A549 treated with DMSO at 1 μM for 4 hours (cell line): ENCODE data around the gene LRRC75A. TPM values are rescaled to one million over a fixed set of nuclear protein-coding genes. Genes with fewer than 3 reads are reported as not detected.

Experiments
- total RNA-seq: library from RNA; stranded (reverse); fragments of 200-300 nt; extraction: Qiagen RNA extraction; gene quantifications from 5 replicates; pipeline ENCODE4 v1.2.3, GENCODE V29; 2022; ENCODE audit warnings: low read depth

The LRRC75A gene, protein sequence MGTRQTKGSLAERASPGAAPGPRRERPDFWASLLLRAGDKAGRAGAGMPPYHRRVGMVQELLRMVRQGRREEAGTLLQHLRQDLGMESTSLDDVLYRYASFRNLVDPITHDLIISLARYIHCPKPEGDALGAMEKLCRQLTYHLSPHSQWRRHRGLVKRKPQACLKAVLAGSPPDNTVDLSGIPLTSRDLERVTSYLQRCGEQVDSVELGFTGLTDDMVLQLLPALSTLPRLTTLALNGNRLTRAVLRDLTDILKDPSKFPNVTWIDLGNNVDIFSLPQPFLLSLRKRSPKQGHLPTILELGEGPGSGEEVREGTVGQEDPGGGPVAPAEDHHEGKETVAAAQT
- 0.89 to 1.3 TPM (median 1.1 TPM) in 5 replicates for total RNA-seq

DNA sequence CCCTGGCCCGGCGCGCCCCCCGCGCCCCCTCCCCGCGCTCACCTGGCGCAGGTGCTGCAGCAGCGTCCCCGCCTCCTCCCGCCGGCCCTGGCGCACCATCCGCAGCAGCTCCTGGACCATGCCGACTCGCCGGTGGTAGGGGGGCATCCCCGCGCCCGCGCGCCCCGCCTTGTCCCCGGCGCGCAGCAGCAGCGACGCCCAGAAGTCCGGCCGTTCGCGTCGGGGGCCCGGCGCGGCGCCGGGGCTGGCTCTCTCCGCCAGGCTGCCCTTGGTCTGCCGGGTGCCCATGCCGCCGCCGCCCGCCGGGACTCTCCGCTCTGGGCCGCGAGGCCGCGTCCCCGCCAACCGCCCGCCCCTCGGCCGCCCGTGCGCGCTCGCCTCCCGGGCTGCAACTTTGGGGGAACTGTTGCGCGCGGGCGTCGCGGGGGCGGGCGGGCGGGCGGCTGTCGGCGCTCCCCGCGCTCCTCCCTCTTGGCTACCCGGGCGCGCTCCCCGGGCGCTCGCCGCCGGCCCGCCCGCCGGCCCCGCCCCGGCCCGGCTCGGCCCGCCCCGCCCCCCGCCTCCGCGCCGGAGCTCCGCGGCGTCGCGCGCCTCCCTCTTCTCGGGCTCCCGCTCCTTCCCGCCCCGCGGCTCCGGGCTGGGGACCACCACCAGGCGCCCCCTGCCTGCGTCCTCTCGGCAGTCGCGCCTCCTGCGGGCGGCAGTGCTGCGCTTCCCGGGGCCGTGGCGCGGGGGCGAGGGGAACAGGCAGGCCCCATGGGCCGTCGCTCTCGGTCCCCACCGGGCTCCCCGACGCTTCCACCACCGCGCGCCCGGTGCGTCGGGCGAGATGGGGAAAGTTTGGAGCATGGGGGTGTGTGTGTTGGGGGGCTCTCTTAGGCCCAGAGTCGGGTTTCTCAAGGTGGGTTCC, at the start of gene LRRC75A:
Gene LRRC75A, minus strand, starts transcription at position 491 of the 910 bp plus-strand sequence. Its CDS starts 203 bp downstream, at position 288.

DNA sequence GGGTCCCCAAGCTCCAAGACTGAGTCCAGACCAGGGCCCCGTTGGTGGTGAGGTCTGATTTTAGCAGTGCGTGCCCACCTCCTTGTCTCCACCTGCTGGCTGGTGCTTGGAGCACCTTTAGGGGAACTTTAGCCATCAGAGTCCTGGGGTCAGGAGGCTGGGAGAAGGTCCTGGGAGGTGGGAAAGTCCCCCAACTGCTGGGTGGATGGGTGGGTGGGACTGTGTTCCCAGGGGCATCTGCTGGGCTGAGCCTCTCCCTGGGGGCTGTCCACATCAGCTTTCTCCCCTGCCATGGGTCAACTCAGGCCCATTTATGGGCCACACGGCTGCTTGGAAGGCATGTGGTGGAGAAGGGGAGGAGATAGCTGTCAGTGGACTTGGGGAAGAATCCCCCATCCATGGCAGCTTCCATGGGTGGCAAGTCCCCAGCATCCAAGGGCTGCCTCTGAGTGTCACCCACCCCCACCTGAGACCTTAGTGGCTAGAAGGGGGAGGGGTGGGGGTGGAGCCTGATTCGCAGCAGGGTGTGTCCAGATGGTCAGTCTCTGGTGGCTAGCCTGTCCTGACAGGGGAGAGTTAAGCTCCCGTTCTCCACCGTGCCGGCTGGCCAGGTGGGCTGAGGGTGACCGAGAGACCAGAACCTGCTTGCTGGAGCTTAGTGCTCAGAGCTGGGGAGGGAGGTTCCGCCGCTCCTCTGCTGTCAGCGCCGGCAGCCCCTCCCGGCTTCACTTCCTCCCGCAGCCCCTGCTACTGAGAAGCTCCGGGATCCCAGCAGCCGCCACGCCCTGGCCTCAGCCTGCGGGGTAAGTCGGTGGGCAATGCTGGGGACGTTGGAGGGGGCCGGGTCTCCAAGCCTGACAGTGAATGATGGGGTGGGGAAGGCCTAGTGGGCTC, 76.7 kb downstream of the LRRC75A start, which contains the start of gene TRPV2:
Gene TRPV2, plus strand, starts transcription at position 541 of the 894 bp plus-strand sequence. CDS start 2,098 bp downstream, outside the sequence.

Other genes with a start within 250 kb of the LRRC75A start
- 155 to 165 TPM (median 159 TPM) in 5 replicates for gene CENPV, start 138.7 kb downstream of the LRRC75A start, total RNA-seq
- gene UBB, start 111.1 kb downstream of the LRRC75A start, total RNA-seq: 2,301 to 2,456 TPM (median 2,388 TPM) in 5 replicates
- gene TRPV2, start 76.6 kb downstream of the LRRC75A start, total RNA-seq: 0.45 to 0.95 TPM (median 0.64 TPM) in 5 replicates
- gene ZNF287, start 77.0 kb upstream of the LRRC75A start, total RNA-seq: 12.3 to 18.9 TPM (median 14.4 TPM) in 5 replicates
- gene ZNF624, start 161.7 kb upstream of the LRRC75A start, total RNA-seq: 2.2 to 3.7 TPM (median 3.1 TPM) in 5 replicates
- gene CCDC144A, start 198.0 kb upstream of the LRRC75A start, total RNA-seq: 0.93 to 2.3 TPM (median 2.1 TPM) in 5 replicates